ENCODE measurements around the gene MEAF6. TPM values are rescaled to one million over a fixed set of nuclear protein-coding genes. Genes with fewer than 3 reads are reported as not detected.

MEAF6 gene
- total RNA-seq, 2 donors from 2014 or later: 48.0 to 66.8 TPM

DNA sequence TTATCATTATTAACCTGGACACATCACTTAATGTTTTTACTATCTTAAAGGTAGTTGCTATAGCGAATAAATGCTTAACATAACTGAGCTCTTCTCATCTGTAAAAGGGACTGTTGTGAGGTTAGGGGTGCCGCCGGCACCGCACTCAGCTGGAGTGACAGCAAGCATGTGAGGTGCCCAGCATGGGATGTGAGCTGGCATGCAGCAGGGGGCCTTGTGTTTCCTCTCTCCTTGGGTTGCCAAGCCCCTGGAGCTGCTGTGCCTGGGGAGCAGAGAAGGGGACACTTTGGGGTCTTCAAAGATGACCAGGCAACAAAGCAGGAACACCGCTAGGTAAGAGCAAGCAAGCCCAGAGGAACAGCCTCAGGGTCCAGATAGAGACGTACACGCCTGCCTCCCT, 42.3 kb downstream of the MEAF6 start:
- Mint-ChIP-seq H3K27ac (peak overlapping the region; percentile 22 to 66), H3K9me3 (no peaks in the 10 kb centered on the region), H3K36me3 (peaks cover 24% of the 10 kb centered on the region in 2 donors)
- peak in 1 of 2 donors; percentile 37 for DNase-seq (ENCODE audit: low spot score in 2 of 2)
- no peak for ATAC-seq

DNA sequence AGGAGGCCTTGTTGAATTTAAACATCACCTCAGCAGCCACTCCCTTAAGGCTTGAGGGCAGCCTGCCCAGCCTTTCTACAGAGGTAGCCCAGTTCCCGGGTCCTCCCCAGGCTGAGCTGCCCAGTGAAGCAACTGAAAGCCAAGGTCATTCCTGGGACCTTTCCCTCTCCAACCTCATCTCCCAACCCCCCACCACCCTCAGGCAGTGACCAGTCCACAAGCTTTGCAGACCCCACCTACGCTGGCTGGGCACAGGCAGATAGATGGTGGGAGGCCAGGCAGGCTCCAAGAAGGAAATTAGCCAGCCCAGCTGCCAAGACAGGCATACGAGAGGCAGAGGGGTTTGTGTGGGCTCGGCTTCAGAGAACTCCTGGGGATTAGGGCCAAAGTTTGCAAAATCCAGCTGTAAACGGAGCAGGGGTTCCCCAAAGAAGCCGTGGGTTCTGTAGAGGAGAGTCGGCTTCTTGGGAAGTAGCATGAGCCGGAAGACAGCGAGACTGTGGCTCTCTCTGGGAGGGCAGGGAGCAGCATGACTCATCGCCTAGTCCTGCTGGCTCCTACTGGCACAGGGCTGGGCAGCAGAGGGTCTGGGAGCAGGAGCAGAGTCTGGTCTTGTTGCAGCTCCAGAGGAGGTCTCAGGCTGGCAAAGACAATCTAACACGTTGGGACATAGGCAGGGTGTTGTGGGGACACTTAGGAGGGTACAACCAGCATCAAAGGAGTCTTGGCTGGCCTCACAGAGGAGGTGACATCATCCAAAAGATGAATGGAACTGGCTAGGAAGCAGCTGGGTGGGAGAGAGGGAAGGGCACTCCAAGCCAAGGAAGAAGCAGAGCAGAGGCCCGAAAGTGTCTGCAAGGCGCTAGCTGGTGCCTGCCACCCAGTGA, 43.0 kb downstream of the MEAF6 start:
- Mint-ChIP-seq H3K36me3 (peaks cover 18% of the 10 kb centered on the region in 2 donors), H3K27ac (peak overlapping the region; percentile 52 to 66), H3K9me3 (no peaks in the 10 kb centered on the region)
- DNase-seq (ENCODE audit: low spot score in 2 of 2): peak in 1 of 2 donors; percentile 35
- ATAC-seq: no peak

DNA sequence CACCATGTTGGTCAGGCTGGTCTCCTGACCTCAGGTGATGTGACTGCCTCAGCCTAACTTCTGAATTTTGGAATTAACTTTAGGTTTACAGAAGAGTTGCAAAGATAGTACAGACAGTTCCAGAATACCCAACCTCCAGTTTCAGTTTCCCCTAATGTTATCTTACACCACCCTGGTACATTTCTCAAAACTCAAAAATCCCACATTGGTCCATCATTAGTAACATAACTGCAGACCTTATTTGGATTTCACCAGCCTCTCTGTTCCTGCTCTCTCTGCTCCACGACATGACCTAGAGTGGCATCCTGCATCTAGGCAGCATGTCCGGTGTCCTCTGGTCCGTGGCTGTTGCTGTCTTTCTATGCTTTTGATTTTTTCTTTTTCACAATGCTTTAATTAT, 45.2 kb downstream of the MEAF6 start:
- ATAC-seq: no peak
- no peaks in the 10 kb centered on the region for H3K36me3 Mint-ChIP-seq
- H3K9me3 Mint-ChIP-seq: no peaks in the 10 kb centered on the region
- H3K27ac Mint-ChIP-seq: peak overlapping the region in 1 of 2 donors; percentile 45
- DNase-seq (ENCODE audit: low spot score in 2 of 2): no peak

DNA sequence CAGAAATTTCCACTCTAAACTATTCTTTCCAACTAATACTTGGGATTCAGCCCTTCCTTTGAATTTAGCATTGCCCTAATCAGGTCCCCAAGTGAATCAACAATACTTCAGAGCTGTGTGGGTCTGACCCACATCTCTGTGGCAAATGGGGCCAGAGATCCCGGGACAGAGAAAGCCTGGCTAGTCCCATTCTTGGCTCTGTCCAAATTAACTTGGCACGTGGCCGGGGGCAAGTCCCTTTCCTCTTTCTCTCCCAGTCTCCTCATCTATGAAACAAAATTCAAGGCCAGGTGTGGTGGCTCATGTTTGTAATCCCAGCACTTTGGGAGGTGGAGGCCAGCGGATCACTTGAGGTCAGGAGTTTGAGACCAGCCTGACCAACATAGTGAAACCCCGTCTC, 46.5 kb downstream of the MEAF6 start:
- Mint-ChIP-seq H3K9me3 (no peaks in the 10 kb centered on the region), H3K36me3 (no peaks in the 10 kb centered on the region), H3K27ac (no peak overlapping the region)
- no peak for DNase-seq (ENCODE audit: low spot score in 2 of 2)
- no peak for ATAC-seq

DNA sequence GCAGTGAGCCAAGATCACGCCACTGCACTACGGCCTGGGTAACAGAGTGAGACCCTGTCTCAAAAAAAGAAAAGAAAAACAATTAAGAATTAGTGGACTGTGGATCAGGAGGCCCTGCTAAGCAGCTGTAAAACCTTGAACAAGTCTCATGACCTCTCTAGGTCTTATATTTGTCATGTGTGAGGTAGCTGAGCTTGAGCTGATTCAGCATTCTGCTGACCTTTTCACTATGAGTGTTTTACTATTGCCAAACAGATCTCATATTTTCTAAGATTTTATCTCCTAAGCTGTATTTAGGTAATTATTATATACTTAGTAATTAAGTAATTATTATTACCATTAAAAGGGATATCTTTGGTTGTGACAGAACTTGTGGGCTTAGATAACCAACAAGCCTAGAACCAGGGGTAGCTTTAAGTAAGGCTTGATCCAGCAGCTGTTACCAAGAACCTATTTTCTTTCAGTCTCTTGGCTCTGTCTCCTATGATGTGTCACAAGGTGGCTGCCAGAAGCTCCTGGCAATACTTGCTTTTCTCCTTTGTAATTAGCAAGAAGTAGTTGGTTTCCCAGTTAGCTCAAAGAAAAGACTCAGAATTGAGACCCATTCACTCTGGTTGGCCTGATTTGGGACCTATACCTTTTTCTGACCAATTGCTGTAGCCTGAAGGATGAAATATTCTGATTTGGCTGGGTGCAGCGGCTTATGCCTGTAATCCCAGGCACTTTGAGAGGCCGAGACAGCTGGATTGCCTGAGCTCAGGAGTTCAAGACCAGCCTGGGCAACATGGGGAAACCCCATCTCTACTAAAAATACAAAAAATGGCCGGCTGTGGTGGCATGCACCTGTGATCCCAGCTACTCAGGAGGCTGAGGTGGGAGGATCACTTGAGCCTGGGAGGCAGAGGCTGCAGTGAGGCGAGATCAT, 48.7 kb downstream of the MEAF6 start:
- ATAC-seq (no peak), DNase-seq (ENCODE audit: low spot score in 2 of 2) (no peak)
- Mint-ChIP-seq H3K9me3 (no peaks in the 10 kb centered on the region), H3K27ac (no peak overlapping the region), H3K36me3 (no peaks in the 10 kb centered on the region)

DNA sequence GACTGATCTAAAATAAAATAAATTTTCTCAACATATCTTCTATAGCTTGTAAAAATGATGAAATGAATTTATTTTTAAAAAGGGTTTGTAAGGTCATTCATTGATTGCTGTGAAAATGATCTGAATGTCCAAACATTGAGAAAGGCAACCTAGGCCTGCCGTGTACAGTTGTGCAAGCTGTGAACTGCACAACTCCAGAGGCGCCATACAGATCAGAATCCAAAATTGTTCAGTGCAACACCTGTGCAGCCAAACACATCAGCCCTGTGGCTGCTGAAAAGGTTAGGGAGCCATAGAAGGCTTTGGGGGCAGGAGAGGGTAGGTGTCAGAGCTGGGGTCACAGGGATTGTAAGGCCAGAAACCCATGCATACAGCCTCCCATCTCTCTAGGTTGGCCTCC, 50.1 kb downstream of the MEAF6 start:
- no peak for ATAC-seq
- Mint-ChIP-seq H3K9me3 (no peaks in the 10 kb centered on the region), H3K36me3 (no peaks in the 10 kb centered on the region), H3K27ac (no peak overlapping the region)
- DNase-seq (ENCODE audit: low spot score in 2 of 2): no peak

DNA sequence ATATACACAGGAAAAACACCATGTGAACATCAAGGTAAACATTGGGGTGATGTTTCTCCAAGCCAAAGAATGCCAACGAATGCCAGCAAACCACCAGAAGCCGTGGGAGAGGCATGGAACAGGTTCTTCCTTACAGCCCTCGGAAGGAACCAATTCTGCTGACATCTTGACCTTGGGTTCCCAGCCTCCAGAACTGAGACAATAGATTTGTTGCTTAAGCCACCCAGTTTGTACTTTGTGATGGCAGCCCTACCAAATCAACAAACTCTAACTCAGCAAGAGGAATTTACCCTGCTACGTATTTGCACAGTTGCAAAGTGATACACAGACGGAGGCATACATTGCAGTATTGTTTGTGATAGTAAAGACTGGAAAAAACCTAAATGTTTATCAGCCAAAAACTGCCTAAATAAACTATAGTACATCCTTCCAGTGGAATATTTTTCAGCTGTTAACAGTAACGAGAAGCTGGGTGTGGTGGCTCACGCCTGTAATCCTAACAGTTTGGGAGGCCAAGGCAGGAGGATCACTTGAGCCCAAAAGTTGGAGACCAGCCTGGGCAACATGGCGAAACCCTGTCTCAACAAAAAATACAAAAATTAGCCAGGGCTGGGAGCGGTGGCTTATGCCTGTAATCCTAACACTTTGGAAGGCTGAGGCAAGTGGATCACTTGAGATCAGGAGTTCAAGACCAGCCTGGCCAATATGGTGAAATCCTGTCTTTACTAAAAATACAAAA, 52.7 kb downstream of the MEAF6 start:
- Mint-ChIP-seq H3K36me3 (no peaks in the 10 kb centered on the region), H3K9me3 (no peaks in the 10 kb centered on the region), H3K27ac (no peak overlapping the region)
- DNase-seq (ENCODE audit: low spot score in 2 of 2) (no peak), ATAC-seq (no peak)

DNA sequence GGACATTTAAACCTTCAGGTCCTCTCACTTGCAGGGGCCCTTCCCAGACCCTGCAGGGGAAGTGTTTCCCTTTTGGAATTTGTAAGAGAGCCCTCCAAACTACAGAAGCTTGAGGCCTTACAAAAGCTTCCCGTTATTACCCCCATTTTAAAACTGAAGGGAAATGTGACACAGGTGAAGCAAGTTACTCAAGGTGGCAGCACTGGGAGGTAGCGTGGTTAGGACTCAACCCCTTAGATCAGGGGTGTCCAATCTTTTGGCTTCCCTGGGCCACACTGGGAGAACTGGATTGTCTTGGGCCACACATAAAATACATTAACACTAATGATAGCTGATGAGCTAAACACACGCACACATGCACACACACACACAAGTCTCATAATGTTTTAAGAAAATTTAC, 56.0 kb downstream of the MEAF6 start:
- ATAC-seq: no peak
- DNase-seq (ENCODE audit: low spot score in 2 of 2): no peak
- no peaks in the 10 kb centered on the region for H3K9me3 Mint-ChIP-seq
- no peak overlapping the region for H3K27ac Mint-ChIP-seq
- no peaks in the 10 kb centered on the region for H3K36me3 Mint-ChIP-seq

DNA sequence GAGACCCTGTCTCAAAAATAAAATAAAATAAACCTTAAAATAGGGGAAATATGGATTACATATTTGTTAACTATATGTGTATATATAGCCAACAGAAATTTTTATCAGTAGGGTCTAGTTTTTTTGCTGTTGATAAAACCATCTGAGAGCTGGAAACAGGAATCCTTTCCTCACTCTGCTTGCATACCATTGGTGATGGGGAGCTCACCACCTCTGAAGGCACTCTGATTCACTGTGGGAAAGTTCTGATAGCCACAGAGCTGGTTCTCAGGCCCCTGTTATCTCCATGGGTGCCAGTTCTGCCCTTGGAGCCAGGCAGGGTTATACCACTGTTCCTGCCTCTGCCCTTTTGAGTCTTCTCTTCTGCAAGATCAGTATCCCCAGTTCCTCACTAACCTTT, 58.0 kb downstream of the MEAF6 start:
- H3K36me3 Mint-ChIP-seq: no peaks in the 10 kb centered on the region
- H3K9me3 Mint-ChIP-seq: no peaks in the 10 kb centered on the region
- no peak for DNase-seq (ENCODE audit: low spot score in 2 of 2)
- no peak overlapping the region for H3K27ac Mint-ChIP-seq
- no peak for ATAC-seq

DNA sequence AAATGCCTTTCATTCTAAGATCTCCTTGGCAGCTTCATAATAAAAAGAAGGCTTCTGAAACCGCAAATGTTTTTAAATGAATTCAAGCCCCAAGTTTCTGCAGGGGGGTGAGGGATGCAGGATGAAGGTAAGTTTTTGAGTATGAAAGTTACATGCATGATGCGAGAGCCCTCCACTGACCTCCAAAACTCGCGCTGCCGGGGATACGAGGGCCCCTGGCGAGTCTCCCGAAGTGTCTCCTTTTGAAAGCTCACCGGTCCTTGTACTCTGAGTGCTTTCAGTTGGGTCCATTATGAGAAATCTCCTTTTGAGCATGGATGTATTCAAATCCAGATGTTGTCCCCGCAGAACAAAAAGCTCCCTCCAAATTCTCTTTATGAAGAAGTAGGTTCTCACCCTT, 59.0 kb downstream of the MEAF6 start:
- peak overlapping the region in 1 of 2 donors; percentile 78 for H3K27ac Mint-ChIP-seq
- DNase-seq (ENCODE audit: low spot score in 2 of 2): no peak
- ATAC-seq: no peak
- no peaks in the 10 kb centered on the region for H3K36me3 Mint-ChIP-seq
- H3K9me3 Mint-ChIP-seq: no peaks in the 10 kb centered on the region

DNA sequence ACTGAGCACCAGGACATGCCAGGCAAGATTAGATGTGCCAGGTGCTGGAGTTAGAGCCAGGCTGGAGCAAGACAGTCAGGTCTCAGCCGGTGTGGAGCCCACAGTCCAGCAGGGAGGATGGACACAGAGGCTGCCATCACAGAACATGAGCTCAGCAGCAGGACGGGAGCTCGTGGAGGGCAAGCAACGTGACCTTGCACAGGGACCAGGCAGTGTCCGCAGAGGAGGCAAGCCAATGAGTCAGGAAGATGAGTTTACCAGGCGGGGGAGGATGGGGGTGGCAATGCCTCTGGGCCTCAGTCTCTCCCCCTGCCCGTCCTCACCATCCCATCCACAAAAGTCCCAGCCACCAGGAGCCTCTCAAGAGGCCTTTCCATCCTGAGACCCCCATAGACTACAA, 60.9 kb downstream of the MEAF6 start:
- ATAC-seq: no peak
- no peak for DNase-seq (ENCODE audit: low spot score in 2 of 2)
- peak overlapping the region in 1 of 2 donors; percentile 39 for H3K27ac Mint-ChIP-seq
- H3K36me3 Mint-ChIP-seq: no peaks in the 10 kb centered on the region
- no peaks in the 10 kb centered on the region for H3K9me3 Mint-ChIP-seq

DNA sequence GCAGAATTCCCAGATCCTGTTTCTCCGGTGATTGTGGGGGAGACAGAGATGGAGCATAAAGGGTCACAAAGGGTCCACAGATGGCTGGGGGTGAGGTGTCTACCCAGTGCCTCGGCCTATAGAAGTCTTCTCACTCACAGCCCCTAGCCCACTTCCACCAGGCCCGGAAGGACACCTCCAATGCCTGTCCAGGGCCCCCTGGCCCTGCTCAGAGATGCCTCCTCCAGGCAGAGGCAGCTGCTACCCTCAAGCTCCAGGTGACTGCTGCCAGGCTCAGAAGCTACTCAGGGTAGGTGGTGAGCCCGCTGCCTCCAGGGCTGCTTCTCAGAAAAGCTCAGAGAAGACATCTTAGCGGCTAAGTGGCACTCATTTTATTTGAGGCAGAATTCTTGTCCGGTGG, 62.1 kb downstream of the MEAF6 start:
- no peaks in the 10 kb centered on the region for H3K9me3 Mint-ChIP-seq
- ATAC-seq (no peak), DNase-seq (ENCODE audit: low spot score in 2 of 2) (no peak)
- H3K36me3 Mint-ChIP-seq: no peaks in the 10 kb centered on the region
- peak overlapping the region in 1 of 2 donors; percentile 63 for H3K27ac Mint-ChIP-seq

DNA sequence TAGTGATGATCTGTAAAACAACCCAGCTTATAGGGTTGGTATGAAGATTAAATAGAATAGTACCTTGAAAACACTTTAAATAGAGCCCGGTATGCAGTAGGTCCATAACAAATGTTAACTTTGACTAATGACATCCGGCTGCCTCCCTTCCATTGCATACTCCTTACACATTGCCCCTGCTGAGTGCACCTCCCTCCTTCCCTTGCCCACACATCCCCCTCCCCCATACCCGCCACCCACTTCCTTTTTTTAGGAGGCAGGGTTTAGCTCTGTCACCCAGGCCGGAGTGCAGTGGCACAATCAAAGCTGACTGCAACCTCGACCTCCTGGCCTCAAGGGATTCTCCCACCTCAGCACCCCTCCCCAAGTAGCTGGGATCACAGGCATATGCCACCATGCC, 64.6 kb downstream of the MEAF6 start:
- no peaks in the 10 kb centered on the region for H3K9me3 Mint-ChIP-seq
- H3K36me3 Mint-ChIP-seq: no peaks in the 10 kb centered on the region
- ATAC-seq: peak in 1 of 2 donors; percentile 47
- DNase-seq (ENCODE audit: low spot score in 2 of 2): no peak
- peak overlapping the region in 1 of 2 donors; percentile 23 for H3K27ac Mint-ChIP-seq

DNA sequence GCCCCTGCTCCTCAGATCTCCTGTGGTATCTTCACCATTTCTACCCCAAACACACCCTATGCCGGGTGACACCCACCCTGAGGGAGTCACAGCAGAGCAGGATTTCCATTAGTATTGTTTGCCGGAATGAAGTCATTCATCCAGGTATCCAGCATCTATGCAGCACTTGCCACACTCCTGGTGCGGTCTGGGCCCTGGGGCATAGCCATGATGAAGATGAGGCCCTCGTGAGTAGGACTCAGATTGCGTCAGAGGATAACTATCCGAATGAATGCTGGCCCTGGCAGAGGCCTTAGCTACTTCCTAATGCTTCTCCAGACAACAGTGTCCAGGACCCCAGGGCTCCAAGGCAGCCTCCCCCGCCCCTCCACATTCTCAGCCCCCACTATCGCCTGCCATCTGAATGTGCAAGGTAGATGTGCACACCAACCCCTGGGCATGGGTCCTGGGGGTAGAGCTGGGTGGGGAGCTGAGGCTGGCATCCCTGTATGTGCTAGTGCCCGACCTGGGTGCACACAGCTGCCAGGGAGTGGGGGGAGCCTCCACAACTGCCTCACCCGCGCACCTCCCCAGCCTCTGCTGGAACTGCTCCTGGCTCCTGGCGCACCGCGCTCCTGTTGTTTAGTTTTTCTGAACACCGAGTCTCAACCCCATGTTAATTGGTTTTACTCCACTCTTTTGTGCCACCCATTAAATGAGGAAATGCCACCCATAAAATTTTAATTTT, 65.7 kb downstream of the MEAF6 start:
- no peaks in the 10 kb centered on the region for H3K36me3 Mint-ChIP-seq

DNA sequence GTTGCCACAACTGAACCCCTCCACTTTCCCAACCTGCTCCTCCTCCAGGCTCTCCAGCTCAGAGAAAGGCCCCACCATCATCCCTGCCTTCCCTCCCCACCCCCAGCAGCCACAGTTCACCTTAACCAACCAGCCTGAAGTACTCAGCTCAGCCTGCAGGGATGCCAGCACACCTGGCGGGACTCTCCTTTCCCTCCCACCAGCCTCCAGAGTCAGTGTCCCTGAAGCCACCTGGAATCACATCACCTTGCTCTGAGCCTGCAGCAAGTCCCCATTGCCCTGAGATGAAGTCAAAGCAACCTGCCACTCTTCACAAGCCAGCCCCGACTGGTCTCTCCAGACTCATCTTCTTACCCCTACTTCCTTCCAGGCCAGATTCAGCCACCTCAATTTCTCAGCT, 66.4 kb downstream of the MEAF6 start:
- Mint-ChIP-seq H3K9me3 (no peaks in the 10 kb centered on the region), H3K36me3 (no peaks in the 10 kb centered on the region), H3K27ac (no peak overlapping the region)
- DNase-seq (ENCODE audit: low spot score in 2 of 2): no peak
- ATAC-seq: no peak

More for the DNA sequence above, 65.7 kb downstream of the MEAF6 start:
- ATAC-seq (no peak), DNase-seq (ENCODE audit: low spot score in 2 of 2) (no peak)
- Mint-ChIP-seq H3K9me3 (no peaks in the 10 kb centered on the region), H3K27ac (peak overlapping the region in 1 of 2 donors; percentile 23)

DNA sequence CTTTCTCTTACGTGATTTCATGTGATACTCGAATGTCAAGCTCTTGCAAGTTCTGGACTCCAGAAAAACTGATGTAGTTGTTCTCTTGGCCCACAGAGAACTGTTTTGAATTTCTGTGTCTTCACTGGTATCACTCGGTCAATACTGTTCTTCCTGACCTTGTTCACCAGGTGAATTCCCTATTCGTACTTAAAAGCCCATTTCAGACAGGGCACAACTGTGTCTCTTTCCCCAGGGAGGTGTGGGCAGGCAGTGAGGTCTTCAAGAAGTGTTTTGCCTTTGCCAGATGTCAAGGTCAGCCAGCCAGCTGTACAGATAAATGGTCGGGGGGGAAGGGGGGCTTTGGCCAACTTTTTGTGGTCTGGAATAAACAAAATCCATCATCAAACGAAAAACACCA, 67.7 kb downstream of the MEAF6 start:
- Mint-ChIP-seq H3K36me3 (no peaks in the 10 kb centered on the region), H3K9me3 (no peaks in the 10 kb centered on the region), H3K27ac (no peak overlapping the region)
- DNase-seq (ENCODE audit: low spot score in 2 of 2) (no peak), ATAC-seq (no peak)

All from activated naive CD4-positive, alpha-beta T cell treated with anti-CD3 and anti-CD28 coated beads, Interleukin-2, amount 50 U/mL, for 72 hours (primary cell).